ENCODE results near the gene GPR89B.
"Not testable (repeated sequence)": the region's sequence is repeated elsewhere in the genome, so short reads cannot be mapped to it uniquely, and the experiment has no call there.

The GPR89B gene

DNA sequence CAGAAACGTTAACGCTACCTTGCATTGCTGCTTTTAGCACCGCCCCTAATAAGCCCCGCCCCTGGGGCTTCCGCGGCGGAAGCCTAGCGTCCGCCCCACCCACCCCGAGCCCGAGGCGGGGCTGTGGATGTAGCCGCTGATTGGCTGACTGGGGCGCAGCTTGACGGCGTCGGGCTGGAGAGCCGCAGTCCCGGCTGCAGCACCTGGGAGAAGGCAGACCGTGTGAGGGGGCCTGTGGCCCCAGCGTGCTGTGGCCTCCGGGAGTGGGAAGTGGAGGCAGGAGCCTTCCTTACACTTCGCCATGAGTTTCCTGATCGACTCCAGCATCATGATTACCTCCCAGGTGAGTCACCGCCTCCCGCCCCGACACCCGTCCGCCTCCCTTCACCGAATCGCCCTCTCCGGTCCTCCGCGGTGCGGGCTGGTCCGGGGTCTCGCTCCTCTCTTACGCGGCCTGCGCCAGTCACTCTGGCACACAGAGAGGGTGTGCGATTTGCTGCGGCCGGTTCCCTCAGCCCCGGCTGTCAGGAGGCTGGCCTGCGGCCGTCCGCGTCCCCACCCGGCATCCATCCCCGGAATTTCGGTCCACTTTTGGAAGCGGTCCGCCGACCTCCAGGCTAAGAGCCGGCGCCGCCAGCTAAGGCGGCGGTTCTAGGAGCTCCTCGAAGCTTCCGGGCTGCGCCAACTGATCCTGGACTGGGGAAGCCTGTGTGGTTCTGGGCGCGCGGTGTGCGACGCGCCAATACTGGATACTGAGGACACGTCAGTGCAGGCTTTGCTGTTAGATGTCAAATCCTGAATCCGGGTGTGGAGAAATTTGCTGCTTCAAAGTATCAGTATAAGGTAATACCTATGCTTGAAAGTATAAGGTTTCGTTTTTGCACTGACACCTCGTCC lies at the start of gene GPR89B:
GPR89B (plus strand) TSS at position 185 of the 897 bp plus-strand sequence; CDS start at position 302, 117 bp downstream.
- H3K9me3 Mint-ChIP-seq (ENCODE audit: low read depth); H3K36me3 Mint-ChIP-seq; H3K27me3 Mint-ChIP-seq: not testable (repeated sequence)
- Mint-ChIP-seq H3K4me3 (peak within 1 kb of the TSS; percentile 82), H3K4me1 (ENCODE audit: low read depth) (peaks cover 28% of the 10 kb centered on the region), H3K27ac (peak within 1 kb of the TSS; percentile 28)

GRCh38 chr1:147879911-147880310 lies 48.3 kb upstream of the GPR89B start:
- H3K27ac Mint-ChIP-seq, result no peak overlapping the region
- H3K9me3 Mint-ChIP-seq (ENCODE audit: low read depth), result peaks cover 7% of the 10 kb centered on the region
- no peaks in the 10 kb centered on the region for H3K4me1 Mint-ChIP-seq (ENCODE audit: low read depth)
- peaks cover 17% of the 10 kb centered on the region for H3K27me3 Mint-ChIP-seq
- peaks cover 7% of the 10 kb centered on the region for H3K36me3 Mint-ChIP-seq
- no peak overlapping the region for H3K4me3 Mint-ChIP-seq

DNA sequence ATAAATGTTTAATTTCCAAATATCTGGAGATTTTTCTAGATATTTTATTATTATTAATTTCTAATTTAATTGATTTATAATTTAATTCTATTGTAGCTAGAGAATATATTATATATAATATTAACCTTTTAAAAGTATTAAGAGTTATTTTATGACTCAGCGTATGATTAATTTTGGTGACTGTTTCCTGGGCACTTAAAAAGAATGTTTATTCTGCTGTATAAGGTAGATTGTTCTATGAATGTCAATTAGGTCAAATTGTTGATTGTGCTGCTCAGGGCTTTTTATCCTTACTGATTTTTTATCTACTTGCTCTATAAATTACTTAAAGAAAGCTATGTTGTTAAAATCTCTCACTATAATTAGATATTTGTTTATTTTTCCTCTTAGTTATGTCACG lies 45.7 kb upstream of the GPR89B start:
- no peak overlapping the region for H3K27ac Mint-ChIP-seq
- no peak overlapping the region for H3K4me3 Mint-ChIP-seq
- H3K36me3 Mint-ChIP-seq, result peaks cover 4% of the 10 kb centered on the region
- no peaks in the 10 kb centered on the region for H3K4me1 Mint-ChIP-seq (ENCODE audit: low read depth)
- peaks cover 13% of the 10 kb centered on the region for H3K27me3 Mint-ChIP-seq
- peaks cover 7% of the 10 kb centered on the region for H3K9me3 Mint-ChIP-seq (ENCODE audit: low read depth)

GRCh38 chr1:147890177-147890790 lies 37.9 kb upstream of the GPR89B start:
- no peak overlapping the region for H3K4me3 Mint-ChIP-seq
- H3K27ac Mint-ChIP-seq, result no peak overlapping the region
- H3K36me3 Mint-ChIP-seq, result no peaks in the 10 kb centered on the region
- H3K4me1 Mint-ChIP-seq (ENCODE audit: low read depth), result no peaks in the 10 kb centered on the region
- H3K9me3 Mint-ChIP-seq (ENCODE audit: low read depth), result no peaks in the 10 kb centered on the region
- peaks cover 1% of the 10 kb centered on the region for H3K27me3 Mint-ChIP-seq

- Mint-ChIP-seq H3K27ac (no peak overlapping the region), H3K4me3 (no peak overlapping the region), H3K4me1 (ENCODE audit: low read depth) (no peaks in the 10 kb centered on the region), H3K27me3 (peaks cover 1% of the 10 kb centered on the region), H3K9me3 (ENCODE audit: low read depth) (no peaks in the 10 kb centered on the region), H3K36me3 (no peaks in the 10 kb centered on the region)
These were observed 37.1 kb upstream of the GPR89B start for GRCh38 chr1:147891088-147891487.

GRCh38 chr1:147892216-147892615 lies 36.0 kb upstream of the GPR89B start:
- no peak overlapping the region for H3K27ac Mint-ChIP-seq
- H3K27me3 Mint-ChIP-seq, result peaks cover 1% of the 10 kb centered on the region
- no peaks in the 10 kb centered on the region for H3K9me3 Mint-ChIP-seq (ENCODE audit: low read depth)
- no peak overlapping the region for H3K4me3 Mint-ChIP-seq
- no peaks in the 10 kb centered on the region for H3K36me3 Mint-ChIP-seq
- H3K4me1 Mint-ChIP-seq (ENCODE audit: low read depth), result no peaks in the 10 kb centered on the region

- H3K27ac Mint-ChIP-seq, result no peak overlapping the region
- H3K4me1 Mint-ChIP-seq (ENCODE audit: low read depth), result no peaks in the 10 kb centered on the region
These were observed 35.4 kb upstream of the GPR89B start for GRCh38 chr1:147892731-147893214.

DNA sequence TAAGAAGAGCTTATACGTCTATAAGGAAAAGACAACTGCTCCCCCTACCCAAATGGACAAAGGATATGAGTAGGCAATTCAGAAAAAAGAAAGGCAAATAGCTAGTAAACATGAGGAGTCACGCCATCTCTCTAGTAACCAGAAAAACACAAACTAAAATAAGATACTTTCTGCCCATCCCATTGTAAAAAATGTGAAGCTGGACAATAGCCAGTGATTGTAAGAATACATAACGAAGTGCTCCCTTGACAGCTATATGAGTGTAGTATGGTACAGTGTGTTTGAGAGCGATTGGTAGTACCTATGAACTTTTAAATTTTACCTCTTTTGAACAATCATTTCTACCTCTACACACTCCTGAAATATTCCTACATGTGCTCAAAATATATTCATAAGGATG lies 33.1 kb upstream of the GPR89B start:
- Mint-ChIP-seq H3K9me3 (ENCODE audit: low read depth) (no peaks in the 10 kb centered on the region), H3K27ac (no peak overlapping the region), H3K4me3 (no peak overlapping the region), H3K36me3 (no peaks in the 10 kb centered on the region), H3K27me3 (no peaks in the 10 kb centered on the region), H3K4me1 (ENCODE audit: low read depth) (no peaks in the 10 kb centered on the region)

More at GRCh38 chr1:147892731-147893214, 35.4 kb upstream of the GPR89B start:
- Mint-ChIP-seq H3K4me3 (no peak overlapping the region), H3K9me3 (ENCODE audit: low read depth) (no peaks in the 10 kb centered on the region), H3K27me3 (peaks cover 1% of the 10 kb centered on the region), H3K36me3 (no peaks in the 10 kb centered on the region)

GRCh38 chr1:147897029-147897752 lies 31.0 kb upstream of the GPR89B start:
- Mint-ChIP-seq H3K27me3 (no peaks in the 10 kb centered on the region), H3K36me3 (no peaks in the 10 kb centered on the region), H3K27ac (no peak overlapping the region)

DNA sequence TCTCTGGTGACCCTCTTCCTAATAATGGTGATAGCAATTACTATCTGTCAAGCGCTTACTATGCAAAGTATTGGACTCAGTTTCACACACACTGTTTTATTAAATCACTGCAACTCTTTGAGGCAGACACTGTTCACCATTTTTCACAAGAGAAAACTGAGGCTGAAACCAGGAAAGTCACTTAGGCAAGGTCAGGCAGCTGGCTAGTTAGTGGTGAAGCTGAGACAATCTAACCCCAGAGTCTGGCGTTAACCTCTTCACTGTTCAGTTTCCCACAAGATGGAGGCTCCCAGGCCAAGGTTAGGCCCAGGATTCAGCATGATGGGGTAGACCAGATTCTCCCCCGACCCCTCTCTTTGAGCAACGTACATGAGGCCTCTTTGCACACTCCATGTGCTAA lies 30.4 kb upstream of the GPR89B start:
- H3K27me3 Mint-ChIP-seq, result no peaks in the 10 kb centered on the region
- no peaks in the 10 kb centered on the region for H3K4me1 Mint-ChIP-seq (ENCODE audit: low read depth)
- H3K36me3 Mint-ChIP-seq, result no peaks in the 10 kb centered on the region

More at GRCh38 chr1:147897029-147897752, 31.0 kb upstream of the GPR89B start:
- Mint-ChIP-seq H3K4me1 (ENCODE audit: low read depth) (no peaks in the 10 kb centered on the region), H3K9me3 (ENCODE audit: low read depth) (no peaks in the 10 kb centered on the region), H3K4me3 (no peak overlapping the region)

GRCh38 chr1:147902253-147902845 lies 25.9 kb upstream of the GPR89B start, which contains the start of gene GJA8:
GJA8 (plus strand) TSS chr1:147902795; CDS start chr1:147907956, 5,161 bp downstream.
- peaks cover 4% of the 10 kb centered on the region for H3K4me1 Mint-ChIP-seq (ENCODE audit: low read depth)
- H3K27ac Mint-ChIP-seq, result no peak within 1 kb of the TSS
- peaks cover 4% of the 10 kb centered on the region for H3K27me3 Mint-ChIP-seq
- no peak within 1 kb of the TSS for H3K4me3 Mint-ChIP-seq
- no peaks in the 10 kb centered on the region for H3K9me3 Mint-ChIP-seq (ENCODE audit: low read depth)
- no peaks in the 10 kb centered on the region for H3K36me3 Mint-ChIP-seq

More for the DNA sequence above, 30.4 kb upstream of the GPR89B start:
- Mint-ChIP-seq H3K4me3 (no peak overlapping the region), H3K9me3 (ENCODE audit: low read depth) (no peaks in the 10 kb centered on the region), H3K27ac (no peak overlapping the region)

DNA sequence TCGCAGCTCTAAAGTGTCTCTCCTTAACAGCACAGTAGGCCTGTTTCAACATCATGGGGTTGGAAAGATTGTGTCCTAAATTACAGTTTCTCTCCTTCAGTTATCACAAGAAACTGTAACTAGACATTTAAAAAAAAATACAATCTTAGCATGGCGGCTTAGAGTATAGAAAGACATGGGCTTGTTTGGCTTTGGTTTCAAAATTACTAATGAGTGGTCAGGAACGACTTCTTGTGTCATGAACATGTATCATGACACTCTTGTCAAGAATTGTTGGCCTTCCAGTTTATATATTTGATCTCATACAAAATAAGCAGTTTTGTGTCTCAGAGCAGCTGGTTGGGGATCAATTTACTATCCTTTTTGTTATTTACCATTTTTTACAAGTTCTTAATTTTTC lies 23.5 kb upstream of the GPR89B start:
- Mint-ChIP-seq H3K4me3 (no peak overlapping the region), H3K27me3 (peaks cover 4% of the 10 kb centered on the region), H3K4me1 (ENCODE audit: low read depth) (peaks cover 4% of the 10 kb centered on the region), H3K36me3 (no peaks in the 10 kb centered on the region), H3K27ac (no peak overlapping the region), H3K9me3 (ENCODE audit: low read depth) (no peaks in the 10 kb centered on the region)

DNA sequence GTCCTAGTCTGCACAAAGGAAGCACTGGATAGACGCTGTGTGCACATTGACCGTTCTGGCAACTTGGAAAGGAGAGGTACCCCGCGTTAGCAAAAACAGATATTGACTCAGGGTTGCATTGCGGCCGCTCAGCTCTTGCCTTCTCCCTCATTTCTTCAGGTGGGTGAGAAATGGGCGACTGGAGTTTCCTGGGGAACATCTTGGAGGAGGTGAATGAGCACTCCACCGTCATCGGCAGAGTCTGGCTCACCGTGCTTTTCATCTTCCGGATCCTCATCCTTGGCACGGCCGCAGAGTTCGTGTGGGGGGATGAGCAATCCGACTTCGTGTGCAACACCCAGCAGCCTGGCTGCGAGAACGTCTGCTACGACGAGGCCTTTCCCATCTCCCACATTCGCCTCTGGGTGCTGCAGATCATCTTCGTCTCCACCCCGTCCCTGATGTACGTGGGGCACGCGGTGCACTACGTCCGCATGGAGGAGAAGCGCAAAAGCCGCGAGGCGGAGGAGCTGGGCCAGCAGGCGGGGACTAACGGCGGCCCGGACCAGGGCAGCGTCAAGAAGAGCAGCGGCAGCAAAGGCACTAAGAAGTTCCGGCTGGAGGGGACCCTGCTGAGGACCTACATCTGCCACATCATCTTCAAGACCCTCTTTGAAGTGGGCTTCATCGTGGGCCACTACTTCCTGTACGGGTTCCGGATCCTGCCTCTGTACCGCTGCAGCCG lies 20.3 kb upstream of the GPR89B start:
- H3K4me3 Mint-ChIP-seq, result no peak overlapping the region
- H3K9me3 Mint-ChIP-seq (ENCODE audit: low read depth), result no peaks in the 10 kb centered on the region
- H3K36me3 Mint-ChIP-seq, result no peaks in the 10 kb centered on the region
- H3K27me3 Mint-ChIP-seq, result peaks cover 4% of the 10 kb centered on the region
- H3K27ac Mint-ChIP-seq, result no peak overlapping the region
- H3K4me1 Mint-ChIP-seq (ENCODE audit: low read depth), result peaks cover 4% of the 10 kb centered on the region

- Mint-ChIP-seq H3K36me3 (no peaks in the 10 kb centered on the region), H3K4me3 (no peak overlapping the region), H3K27me3 (peaks cover 7% of the 10 kb centered on the region), H3K9me3 (ENCODE audit: low read depth) (no peaks in the 10 kb centered on the region), H3K27ac (no peak overlapping the region), H3K4me1 (ENCODE audit: low read depth) (no peaks in the 10 kb centered on the region)
These were observed 15.7 kb upstream of the GPR89B start for GRCh38 chr1:147912553-147912952.

Data from activated naive CD8-positive, alpha-beta T cell (primary cell).